Kidney epithelial cell (primary cell): Measurements from ENCODE around the gene RCL1. TPM values are rescaled to one million over a fixed set of nuclear protein-coding genes. Genes with fewer than 3 reads are reported as not detected.

Experiments used
- DNase-seq: peaks from one replicate; pipeline ENCODE4 v3.0.0-alpha.2; 2010; ENCODE audit warnings: low read depth
- H3K27me3 ChIP-seq: 2 replicates; pipeline ENCODE4 v1.6.0; 2011; ENCODE audit warnings: low read length; ENCODE audit not compliant: control insufficient read depth, insufficient read depth
- H3K36me3 ChIP-seq: 2 replicates; pipeline ENCODE4 v1.5.1; 2011; ENCODE audit warnings: low read length; ENCODE audit not compliant: control insufficient read depth, insufficient read depth
- H3K4me3 ChIP-seq: 2 replicates; pipeline ENCODE4 v1.5.1; 2011; ENCODE audit warnings: low read depth, mild to moderate bottlenecking, control low read depth, low read length
- total RNA-seq: library from RNA; depleted of rRNA; stranded (reverse); fragments of >200 nt; gene quantifications from 2 replicates; pipeline ENCODE4 v1.2.3, GENCODE V29; 2015
- TF ChIP-seq, protein P1 (sequence below): IDR thresholded peaks from 2 replicates; pipeline ENCODE4 v1.5.1; 2011; ENCODE audit warnings: mild to moderate bottlenecking, moderate library complexity, low read length, control low read depth, inconsistent platforms; ENCODE audit not compliant: insufficient read depth, poor library complexity, severe bottlenecking

The RCL1 gene
- total RNA-seq, 1 donor from 2014 or later = 24.4 TPM

DNA sequence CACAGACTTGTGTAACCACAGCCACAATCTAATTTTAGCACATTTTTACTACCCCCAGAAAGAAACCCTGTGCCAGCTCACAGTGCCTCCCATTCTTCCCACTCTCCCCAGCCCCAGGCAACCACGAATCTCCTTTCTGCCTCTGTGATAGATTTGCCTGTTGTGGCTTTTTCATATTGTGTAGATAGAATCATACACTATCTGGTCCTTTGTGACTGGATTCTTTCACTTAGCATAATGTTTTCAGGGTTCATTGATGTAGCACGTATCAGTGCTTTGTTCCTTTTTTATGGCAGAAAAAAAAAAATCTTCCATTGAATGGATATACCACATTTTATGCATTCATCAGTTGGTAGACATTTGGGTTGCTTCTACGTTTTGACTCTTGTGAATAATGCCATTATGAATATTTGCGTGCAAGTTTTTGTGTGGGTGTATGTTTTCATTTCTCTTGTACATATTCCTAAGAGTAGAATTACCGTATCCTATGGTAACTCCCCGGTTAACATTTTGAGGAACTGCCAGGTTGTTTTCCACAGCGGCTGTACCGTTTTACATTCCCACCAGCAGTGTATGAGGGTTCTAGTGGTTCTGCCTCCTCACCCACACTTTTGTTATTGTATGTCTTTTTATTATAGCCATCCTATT lies 64.5 kb downstream of the RCL1 start:
- TF ChIP-seq, protein P1, sequence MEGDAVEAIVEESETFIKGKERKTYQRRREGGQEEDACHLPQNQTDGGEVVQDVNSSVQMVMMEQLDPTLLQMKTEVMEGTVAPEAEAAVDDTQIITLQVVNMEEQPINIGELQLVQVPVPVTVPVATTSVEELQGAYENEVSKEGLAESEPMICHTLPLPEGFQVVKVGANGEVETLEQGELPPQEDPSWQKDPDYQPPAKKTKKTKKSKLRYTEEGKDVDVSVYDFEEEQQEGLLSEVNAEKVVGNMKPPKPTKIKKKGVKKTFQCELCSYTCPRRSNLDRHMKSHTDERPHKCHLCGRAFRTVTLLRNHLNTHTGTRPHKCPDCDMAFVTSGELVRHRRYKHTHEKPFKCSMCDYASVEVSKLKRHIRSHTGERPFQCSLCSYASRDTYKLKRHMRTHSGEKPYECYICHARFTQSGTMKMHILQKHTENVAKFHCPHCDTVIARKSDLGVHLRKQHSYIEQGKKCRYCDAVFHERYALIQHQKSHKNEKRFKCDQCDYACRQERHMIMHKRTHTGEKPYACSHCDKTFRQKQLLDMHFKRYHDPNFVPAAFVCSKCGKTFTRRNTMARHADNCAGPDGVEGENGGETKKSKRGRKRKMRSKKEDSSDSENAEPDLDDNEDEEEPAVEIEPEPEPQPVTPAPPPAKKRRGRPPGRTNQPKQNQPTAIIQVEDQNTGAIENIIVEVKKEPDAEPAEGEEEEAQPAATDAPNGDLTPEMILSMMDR = no peak
- no peak overlapping the region for H3K4me3 ChIP-seq

DNA sequence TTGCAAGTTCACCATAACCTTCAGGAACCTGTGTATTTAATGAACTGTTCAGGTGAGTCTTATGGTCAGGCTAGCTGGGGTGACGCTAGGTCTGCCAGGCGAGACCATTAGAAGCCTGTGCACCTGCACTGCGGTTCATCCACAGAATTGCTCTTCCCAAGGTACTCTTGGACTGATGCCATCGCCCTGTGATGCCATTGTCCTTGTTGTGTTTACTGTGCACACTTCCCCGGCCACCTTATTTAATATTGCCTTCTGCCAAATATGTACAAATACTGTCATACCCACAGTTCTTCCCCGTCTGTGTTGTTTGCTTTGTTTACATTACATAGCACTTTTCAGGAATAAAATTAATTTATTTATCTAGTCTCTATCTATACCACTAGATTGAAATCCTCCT lies 66.3 kb downstream of the RCL1 start:
- TF ChIP-seq, protein P1 = no peak
- Histone ChIP-seq H3K4me3 (no peak overlapping the region), H3K36me3 (no peaks in the 10 kb centered on the region), H3K27me3 (no peaks in the 10 kb centered on the region)
- no peak for DNase-seq

More for the DNA sequence above, 64.5 kb downstream of the RCL1 start:
- H3K36me3 ChIP-seq = no peaks in the 10 kb centered on the region
- no peaks in the 10 kb centered on the region for H3K27me3 ChIP-seq
- DNase-seq = no peak

GRCh38 chr9:4860383-4860782 lies 67.6 kb downstream of the RCL1 start:
- no peak overlapping the region for H3K4me3 ChIP-seq
- no peak for DNase-seq
- H3K36me3 ChIP-seq = no peaks in the 10 kb centered on the region
- TF ChIP-seq, protein P1 = no peak
- H3K27me3 ChIP-seq = no peaks in the 10 kb centered on the region

- TF ChIP-seq, protein P1 = no peak
- DNase-seq = no peak
- no peaks in the 10 kb centered on the region for H3K36me3 ChIP-seq
- no peak overlapping the region for H3K4me3 ChIP-seq
- no peaks in the 10 kb centered on the region for H3K27me3 ChIP-seq
Observed at GRCh38 chr9:4861145-4861544, 68.4 kb downstream of the RCL1 start.

GRCh38 chr9:4861736-4862451 lies 69.2 kb downstream of the RCL1 start:
- TF ChIP-seq, protein P1 = no peak
- H3K27me3 ChIP-seq = no peaks in the 10 kb centered on the region
- no peaks in the 10 kb centered on the region for H3K36me3 ChIP-seq
- no peak overlapping the region for H3K4me3 ChIP-seq
- DNase-seq = no peak
